GM12865 (cell line): Measurements from ENCODE around the gene AURKAIP1.

Source experiments
- DNase-seq: peaks from one replicate; pipeline ENCODE4 v3.0.0; 2010; ENCODE audit warnings: low read depth
- H3K4me3 ChIP-seq: 2 replicates; pipeline ENCODE4 v1.5.1; 2011; ENCODE audit warnings: mild to moderate bottlenecking, low read depth, low read length, control low read depth
- CTCF ChIP-seq: IDR thresholded peaks from 2 replicates; pipeline ENCODE4 v1.5.1; 2011; ENCODE audit warnings: low read length, control low read depth, low read depth, inconsistent platforms; ENCODE audit not compliant: insufficient read depth; ENCODE audit errors: missing control alignments

Gene AURKAIP1

GRCh38 chr1:1364266-1364665, 10.7 kb downstream of the AURKAIP1 start:
- H3K4me3 ChIP-seq = no peak overlapping the region
- DNase-seq = no peak
- no peak for TF ChIP-seq CTCF

GRCh38 chr1:1361982-1362423, 13.0 kb downstream of the AURKAIP1 start:
- no peak overlapping the region for H3K4me3 ChIP-seq
- TF ChIP-seq CTCF = no peak
- no peak for DNase-seq

GRCh38 chr1:1361233-1361981, 13.6 kb downstream of the AURKAIP1 start:
- H3K4me3 ChIP-seq = no peak overlapping the region
- no peak for DNase-seq
- no peak for TF ChIP-seq CTCF

GRCh38 chr1:1360506-1361169, 14.4 kb downstream of the AURKAIP1 start:
- DNase-seq = no peak
- TF ChIP-seq CTCF = no peak
- H3K4me3 ChIP-seq = no peak overlapping the region

- no peak for TF ChIP-seq CTCF
- DNase-seq = no peak
- H3K4me3 ChIP-seq = no peak overlapping the region
Observed at GRCh38 chr1:1359664-1360468, 15.1 kb downstream of the AURKAIP1 start.

GRCh38 chr1:1359308-1359663, 15.7 kb downstream of the AURKAIP1 start:
- no peak for TF ChIP-seq CTCF
- H3K4me3 ChIP-seq = no peak overlapping the region

More at GRCh38 chr1:1359308-1359663, 15.7 kb downstream of the AURKAIP1 start:
- no peak for DNase-seq
